Measurements from ENCODE around the gene TRAM2.

The TRAM2 gene

DNA sequence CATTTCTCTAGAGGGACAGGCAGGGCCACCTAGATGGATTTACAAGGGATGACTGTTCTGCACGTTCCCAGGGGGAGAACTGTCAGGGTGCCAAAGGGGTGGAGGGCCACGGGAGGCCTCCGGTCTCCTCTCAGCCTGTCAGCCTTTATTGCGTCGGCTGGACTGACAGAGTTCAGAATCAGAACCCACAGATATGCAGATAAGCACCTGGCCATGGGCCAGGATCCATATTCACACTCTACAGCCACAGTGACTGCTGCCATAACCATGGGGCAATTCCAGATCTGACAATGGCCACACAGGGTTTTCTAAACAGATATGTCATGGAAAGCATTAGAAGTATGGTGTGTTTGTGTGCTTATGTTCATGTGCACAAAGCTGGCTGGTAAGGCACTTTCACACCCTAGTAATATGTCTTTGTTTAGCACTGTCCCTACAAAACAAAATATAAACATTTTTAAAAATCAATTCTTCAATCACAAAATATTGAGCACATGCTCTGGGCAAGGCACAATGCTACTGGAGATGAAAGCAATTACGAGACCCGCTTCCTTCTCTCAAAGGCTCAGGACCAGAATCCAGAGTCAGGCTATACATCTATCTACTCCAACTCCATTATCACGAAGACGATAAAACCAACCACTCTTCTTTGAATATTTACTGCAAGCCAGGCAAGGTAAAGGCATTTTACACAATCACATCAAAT is 29.1 kb downstream of the TRAM2 start:
- no peak for DNase-seq (ENCODE audit: low read depth in 1 of 2, low spot score in 1 of 2)

DNA sequence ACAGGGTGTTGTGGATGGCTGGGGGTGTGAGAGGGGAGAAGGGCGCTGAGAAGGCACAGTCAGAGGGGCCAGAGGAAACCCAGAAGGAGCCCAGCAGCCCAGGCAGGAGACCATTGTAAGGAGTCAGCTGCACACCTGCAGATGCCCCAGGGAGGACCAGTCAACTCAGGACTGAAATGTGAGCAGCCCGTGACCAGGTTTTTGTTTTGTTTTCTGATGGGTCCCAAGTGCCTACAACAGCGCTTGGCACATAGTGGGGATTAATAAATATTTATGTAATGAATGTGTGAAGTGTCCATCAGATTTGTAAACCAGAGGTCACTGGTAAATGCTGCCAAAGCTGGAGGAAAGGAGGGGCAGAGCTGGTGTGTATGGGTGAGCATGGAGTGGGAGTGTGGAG is 30.2 kb downstream of the TRAM2 start:
- no peak for DNase-seq (ENCODE audit: low read depth in 1 of 2, low spot score in 1 of 2)

DNA sequence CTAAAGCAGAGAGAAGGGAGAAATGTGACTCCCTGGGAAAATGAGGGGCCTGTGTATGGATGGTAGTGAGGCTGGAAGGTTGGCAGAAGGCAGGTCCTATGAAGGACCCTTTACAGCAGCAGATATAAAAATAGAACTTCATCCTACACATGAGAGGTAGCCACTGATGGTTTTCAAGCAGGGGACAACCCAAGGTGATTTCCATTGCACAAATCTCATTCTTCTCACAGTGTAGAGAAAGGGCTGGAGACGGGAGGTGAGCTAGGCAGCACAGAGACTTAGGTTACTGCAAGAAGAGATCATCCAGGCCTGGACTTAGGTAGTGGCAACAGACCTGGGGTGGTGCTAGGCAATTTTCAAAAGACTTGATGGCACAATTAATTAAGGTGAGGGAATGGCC is 30.7 kb downstream of the TRAM2 start:
- DNase-seq (ENCODE audit: low read depth in 1 of 2, low spot score in 1 of 2): no peak

DNA sequence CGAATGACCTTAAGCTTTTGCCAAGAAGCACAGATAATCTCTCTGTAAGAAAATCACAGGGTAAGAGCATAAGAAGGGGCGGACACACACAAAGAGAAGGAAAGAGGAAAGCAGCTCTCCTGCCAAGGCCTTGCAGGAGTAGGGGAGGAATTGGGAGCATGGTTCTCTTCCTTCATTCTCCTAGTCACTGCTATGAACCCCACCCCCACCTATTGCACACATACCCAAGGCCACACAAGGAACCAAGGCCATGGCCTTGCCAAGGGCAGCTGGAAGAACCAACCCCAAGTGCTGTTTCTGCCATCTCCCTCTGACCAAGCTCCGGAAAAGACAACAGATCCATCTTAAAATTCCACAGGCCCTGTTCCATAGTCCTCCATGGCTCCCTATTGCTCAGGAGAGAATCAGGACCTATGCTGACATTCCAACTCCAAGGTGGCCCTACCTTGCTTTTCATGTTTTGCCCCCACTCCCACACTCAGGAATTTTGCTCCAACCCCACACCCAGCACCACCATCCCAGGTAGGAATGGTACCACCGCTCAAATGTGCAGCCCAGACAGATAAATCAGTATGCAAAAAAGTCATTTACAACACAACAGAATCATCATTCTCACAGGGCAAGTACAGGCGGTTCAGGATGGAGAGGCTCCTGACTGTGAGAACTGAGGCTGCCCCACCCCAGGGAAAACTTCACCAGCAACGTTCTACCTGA is 31.3 kb downstream of the TRAM2 start:
- no peak for DNase-seq (ENCODE audit: low read depth in 1 of 2, low spot score in 1 of 2)

GRCh38 chr6:52544602-52545405 is 32.1 kb downstream of the TRAM2 start:
- DNase-seq (ENCODE audit: low read depth in 1 of 2, low spot score in 1 of 2): no peak

- no peak for DNase-seq (ENCODE audit: low read depth in 1 of 2, low spot score in 1 of 2)
Observed at GRCh38 chr6:52543729-52544601, 32.9 kb downstream of the TRAM2 start.

GRCh38 chr6:52543262-52543661 is 33.6 kb downstream of the TRAM2 start:
- DNase-seq (ENCODE audit: low read depth in 1 of 2, low spot score in 1 of 2): no peak

DNA sequence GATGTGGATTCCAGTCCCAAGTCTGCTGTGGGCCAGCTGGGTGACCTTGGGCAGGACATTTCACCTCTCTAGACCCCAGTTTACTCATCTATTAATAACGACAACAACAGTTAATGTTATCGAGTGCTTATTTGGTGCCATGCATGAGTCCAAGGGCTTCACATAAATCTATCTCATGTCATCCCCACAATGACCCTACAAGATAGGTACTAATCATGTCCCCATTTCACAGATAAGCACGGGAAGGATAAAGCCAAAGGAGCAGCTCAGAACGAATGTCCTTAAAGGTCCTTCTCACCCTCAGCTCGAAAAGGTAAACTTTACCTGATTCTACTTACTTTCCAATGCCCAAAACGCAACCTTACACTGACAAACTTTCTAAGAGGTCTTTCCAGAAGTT is 35.7 kb downstream of the TRAM2 start:
- no peak for DNase-seq (ENCODE audit: low read depth in 1 of 2, low spot score in 1 of 2)

DNA sequence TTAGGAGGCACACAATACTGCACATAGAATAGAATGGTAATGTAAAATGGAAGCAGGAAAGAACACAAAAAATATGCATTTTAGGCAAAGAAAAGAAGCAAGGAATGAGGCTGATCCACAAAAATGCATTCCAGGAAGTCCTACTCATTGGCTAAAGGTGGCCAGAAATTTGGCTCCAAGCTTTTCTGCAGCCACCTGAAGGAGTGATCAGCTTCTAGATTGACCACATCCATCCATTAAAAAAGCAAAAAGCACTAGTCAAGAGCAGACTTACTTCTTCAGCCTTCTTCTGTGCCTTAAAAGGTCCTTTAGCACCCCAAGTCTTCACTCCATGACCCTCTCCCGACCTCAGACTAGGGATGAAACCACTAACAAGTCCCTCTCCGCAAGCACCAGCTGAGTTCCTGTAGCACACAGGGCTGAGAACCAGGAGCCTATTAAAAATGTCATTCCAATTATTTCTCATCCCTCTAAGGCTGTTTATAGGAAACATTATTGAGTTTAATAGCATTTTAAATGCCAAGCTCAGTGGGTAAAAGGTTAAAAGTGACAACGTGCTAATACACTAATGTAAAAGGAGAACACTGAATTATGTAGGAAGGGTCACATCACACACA is 36.5 kb downstream of the TRAM2 start:
- no peak for DNase-seq (ENCODE audit: low read depth in 1 of 2, low spot score in 1 of 2)

GRCh38 chr6:52539607-52540006 is 37.3 kb downstream of the TRAM2 start:
- no peak for DNase-seq (ENCODE audit: low read depth in 1 of 2, low spot score in 1 of 2)

- DNase-seq (ENCODE audit: low read depth in 1 of 2, low spot score in 1 of 2): no peak
Observed at GRCh38 chr6:52538901-52539354, 37.9 kb downstream of the TRAM2 start.

DNA sequence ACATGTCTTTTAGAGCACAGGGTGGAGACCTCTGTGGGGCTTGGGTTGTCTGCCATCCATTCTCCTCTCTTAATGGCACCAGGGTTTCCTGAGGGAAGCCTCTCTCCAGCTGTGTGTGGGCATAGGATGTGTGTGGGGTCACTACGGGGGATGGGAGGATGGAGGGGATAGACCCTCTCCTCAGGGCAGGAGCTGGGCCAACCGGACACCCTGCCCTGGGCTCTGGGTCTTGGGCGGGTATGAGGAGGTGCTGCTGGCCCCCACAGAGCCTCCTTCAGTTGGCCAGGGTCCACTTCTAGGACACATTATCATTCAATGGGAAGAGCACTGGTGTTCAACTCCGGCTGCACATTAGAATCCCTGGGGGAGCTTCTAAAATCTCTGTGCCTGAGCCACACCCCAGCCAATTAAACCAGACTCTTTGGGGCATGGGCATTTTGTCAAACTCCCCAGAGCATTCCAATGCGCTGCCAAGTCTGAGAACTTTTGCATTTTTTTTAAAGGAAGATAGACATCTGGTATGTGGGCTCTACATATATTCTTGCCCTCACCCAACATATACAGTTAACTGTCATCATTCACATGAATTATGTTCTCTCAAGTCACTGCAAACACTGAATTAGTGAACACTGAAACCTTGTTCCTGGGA is 38.5 kb downstream of the TRAM2 start:
- DNase-seq (ENCODE audit: low read depth in 1 of 2, low spot score in 1 of 2): no peak

- no peak for DNase-seq (ENCODE audit: low read depth in 1 of 2, low spot score in 1 of 2)
Observed at GRCh38 chr6:52537001-52537753, 39.7 kb downstream of the TRAM2 start.

- DNase-seq (ENCODE audit: low read depth in 1 of 2, low spot score in 1 of 2): no peak
Observed at GRCh38 chr6:52536424-52536916, 40.4 kb downstream of the TRAM2 start.

DNA sequence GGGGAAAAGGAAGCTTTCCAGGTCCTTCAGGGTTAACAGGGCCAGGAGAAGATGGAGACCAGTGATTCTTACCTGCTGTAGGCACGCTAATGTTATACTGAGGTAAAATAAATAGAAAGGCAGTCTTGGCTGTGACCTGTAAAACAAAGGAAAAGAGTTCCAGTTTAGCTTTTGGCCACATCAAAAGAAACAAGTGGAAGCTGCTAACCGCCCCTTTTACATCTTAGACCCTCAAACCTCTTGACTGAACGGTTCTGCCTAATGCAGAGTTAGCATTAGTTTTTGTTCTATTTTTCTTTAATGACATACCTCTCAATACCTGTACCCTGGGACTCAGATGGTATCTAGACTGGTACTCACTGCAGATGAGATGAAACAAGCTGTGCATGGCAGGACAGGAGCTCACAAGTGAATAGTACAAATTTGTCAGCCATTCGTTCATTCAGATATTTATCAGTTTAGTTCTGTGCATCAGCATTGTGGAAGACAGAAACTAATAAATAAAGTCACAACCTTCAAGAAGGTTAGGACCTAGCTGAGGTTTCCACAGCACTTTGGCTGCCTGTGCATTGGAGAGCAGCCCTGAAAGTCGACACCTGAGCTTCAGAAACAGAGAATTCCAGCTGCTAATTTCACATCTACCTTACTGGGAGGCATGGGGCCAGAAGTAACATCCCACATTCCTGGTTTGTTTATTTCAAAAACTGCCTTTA is 41.0 kb downstream of the TRAM2 start:
- DNase-seq (ENCODE audit: low read depth in 1 of 2, low spot score in 1 of 2): no peak

GRCh38 chr6:52534966-52535390 is 41.9 kb downstream of the TRAM2 start:
- no peak for DNase-seq (ENCODE audit: low read depth in 1 of 2, low spot score in 1 of 2)

- DNase-seq (ENCODE audit: low read depth in 1 of 2, low spot score in 1 of 2): no peak
Observed at GRCh38 chr6:52534363-52534762, 42.5 kb downstream of the TRAM2 start.

DNA sequence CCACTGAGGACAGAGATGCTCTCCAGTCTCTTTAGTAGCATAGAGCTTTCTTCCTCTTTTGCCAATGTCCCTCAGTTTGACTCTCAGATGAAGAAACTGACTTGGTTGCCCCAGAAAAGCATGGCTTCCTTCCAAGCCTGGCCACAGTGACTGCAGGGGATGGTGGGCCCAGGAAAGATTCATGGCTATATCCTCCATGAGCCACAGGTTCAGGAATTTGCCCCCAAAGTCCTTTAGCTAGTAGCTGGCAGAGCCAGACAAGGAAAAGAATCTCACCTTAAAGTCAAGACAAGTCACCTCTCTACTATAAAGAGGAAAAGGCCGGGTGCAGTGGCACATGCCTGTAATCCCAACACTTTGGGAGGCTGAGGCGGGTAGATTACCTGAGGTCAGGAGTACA is 43.4 kb downstream of the TRAM2 start:
- DNase-seq (ENCODE audit: low read depth in 1 of 2, low spot score in 1 of 2): no peak
